CD4-positive, CD25-positive, alpha-beta regulatory T cell (primary cell): ENCODE measurements around the gene SH3BP4. TPM values are rescaled to one million over a fixed set of nuclear protein-coding genes. Genes with fewer than 3 reads are reported as not detected.

Experiments used
- ATAC-seq, 2 donors: fragments of 150-1000 bp; cut with Tn5 transposase; one replicate each; pipeline ENCODE4 v1.10.0; 2021; ENCODE audit warnings: low read depth in 2 of 2, moderate number of reproducible peaks in 2 of 2, moderate library complexity in 1 of 2
- DNase-seq, 3 donors: peaks; one replicate each; pipeline versions ENCODE4 v3.0.0 to v3.0.0-alpha.2; 2012 to 2022; ENCODE audit warnings: mixed read lengths in 1 of 3
- H3K27ac ChIP-seq: one replicate; pipeline ENCODE4 v1.7.0; 2013; ENCODE audit warnings: mild to moderate bottlenecking, low read length; ENCODE audit not compliant: insufficient read depth, poor library complexity, severe bottlenecking
- H3K27me3 ChIP-seq: one replicate; pipeline ENCODE4 v1.7.0; 2013; ENCODE audit warnings: low read length; ENCODE audit not compliant: control insufficient read depth, insufficient read depth
- H3K36me3 ChIP-seq: one replicate; pipeline ENCODE4 v1.7.0; 2013; ENCODE audit warnings: mild to moderate bottlenecking, low read length, moderate library complexity; ENCODE audit not compliant: control insufficient read depth, insufficient read depth
- H3K4me1 ChIP-seq: 2 replicates; pipeline ENCODE4 v1.7.0; 2013; ENCODE audit warnings: mild to moderate bottlenecking, low read length; ENCODE audit not compliant: insufficient read depth, control insufficient read depth, poor library complexity, severe bottlenecking
- H3K4me3 ChIP-seq: one replicate; pipeline ENCODE4 v1.7.0; 2013; ENCODE audit warnings: low read depth, mild to moderate bottlenecking, low read length, moderate library complexity
- H3K9me3 ChIP-seq, 2 experiments: 1 replicate in 1 of 2; 2 replicates in 1 of 2; pipeline ENCODE4 v1.7.0; 2013; ENCODE audit warnings: low read length in 2 of 2, mild to moderate bottlenecking in 1 of 2, moderate library complexity in 1 of 2; ENCODE audit not compliant: control insufficient read depth in 2 of 2
- H3K27ac Mint-ChIP-seq, 3 donors: one replicate each; pipeline ENCODE4 v1.8.0; 2020 to 2022; ENCODE audit warnings: mild to moderate bottlenecking in 3 of 3, mixed read lengths in 3 of 3, moderate library complexity in 2 of 3
- H3K27me3 Mint-ChIP-seq: one replicate; pipeline ENCODE4 v1.8.0; 2022; ENCODE audit warnings: mild to moderate bottlenecking, mixed read lengths
- H3K36me3 Mint-ChIP-seq: one replicate; pipeline ENCODE4 v1.8.0; 2020; ENCODE audit warnings: mixed read lengths
- H3K4me1 Mint-ChIP-seq, 4 donors: one replicate each; pipeline ENCODE4 v1.8.0; 2020 to 2022; ENCODE audit warnings: mixed read lengths in 4 of 4, mild to moderate bottlenecking in 1 of 4
- H3K4me3 Mint-ChIP-seq, 4 donors: one replicate each; pipeline ENCODE4 v1.8.0; 2020 to 2022; ENCODE audit warnings: mild to moderate bottlenecking in 4 of 4, mixed read lengths in 4 of 4, moderate library complexity in 3 of 4
- H3K9me3 Mint-ChIP-seq, 7 donors: one replicate each; pipeline ENCODE4 v1.8.0; 2020 to 2022; ENCODE audit warnings: mixed read lengths in 7 of 7, mild to moderate bottlenecking in 3 of 7, moderate library complexity in 2 of 7
- polyA plus RNA-seq, 4 donors: library from polyadenylated mRNA; unstranded; fragments of 300-500 nt; fragmentation: Illumina TruSeq; gene quantifications; one replicate each; pipeline ENCODE4 v1.2.3, GENCODE V29; 2021
- total RNA-seq: library from RNA; stranded (reverse); gene quantifications from one replicate; pipeline ENCODE4 v1.2.3, GENCODE V29; 2022

The SH3BP4 gene
- total and polyA plus RNA-seq, 5 donors from 2014 or later, result 0.37 TPM; not detected in 4

GRCh38 chr2:234983011-234983726, 31.4 kb downstream of the SH3BP4 start:
- no peak overlapping the region for H3K27ac Mint-ChIP-seq
- no peaks in the 10 kb centered on the region for H3K36me3 Mint-ChIP-seq
- H3K27me3 Mint-ChIP-seq, result no peaks in the 10 kb centered on the region
- no peak for DNase-seq
- H3K4me1 Mint-ChIP-seq, result no peaks in the 10 kb centered on the region
- no peaks in the 10 kb centered on the region for H3K36me3 ChIP-seq
- peaks cover 0 to 9% (median 1%) of the 10 kb centered on the region in 7 donors for H3K9me3 Mint-ChIP-seq
- no peak overlapping the region for H3K4me3 Mint-ChIP-seq
- H3K27me3 ChIP-seq, result no peaks in the 10 kb centered on the region
- H3K4me1 ChIP-seq, result no peaks in the 10 kb centered on the region
- ATAC-seq, result no peak
- no peak overlapping the region for H3K4me3 ChIP-seq
- no peaks in the 10 kb centered on the region for H3K9me3 ChIP-seq
- no peak overlapping the region for H3K27ac ChIP-seq

- no peaks in the 10 kb centered on the region for H3K36me3 Mint-ChIP-seq
- DNase-seq (no peak), ATAC-seq (no peak)
- Histone ChIP-seq H3K36me3 (no peaks in the 10 kb centered on the region), H3K9me3 (no peaks in the 10 kb centered on the region), H3K27me3 (no peaks in the 10 kb centered on the region), H3K4me3 (no peak overlapping the region), H3K27ac (no peak overlapping the region), H3K4me1 (no peaks in the 10 kb centered on the region)
- H3K4me1 Mint-ChIP-seq, result no peaks in the 10 kb centered on the region
- H3K27me3 Mint-ChIP-seq, result no peaks in the 10 kb centered on the region
- no peak overlapping the region for H3K27ac Mint-ChIP-seq
- H3K4me3 Mint-ChIP-seq, result no peak overlapping the region
- H3K9me3 Mint-ChIP-seq, result peaks cover 0 to 6% (median 1%) of the 10 kb centered on the region in 7 donors
Measured at GRCh38 chr2:234985608-234986245, 33.9 kb downstream of the SH3BP4 start.

- no peaks in the 10 kb centered on the region for H3K36me3 Mint-ChIP-seq
- Histone ChIP-seq H3K9me3 (no peaks in the 10 kb centered on the region), H3K27me3 (no peaks in the 10 kb centered on the region), H3K27ac (no peak overlapping the region), H3K4me3 (no peak overlapping the region), H3K36me3 (no peaks in the 10 kb centered on the region), H3K4me1 (no peaks in the 10 kb centered on the region)
- H3K27me3 Mint-ChIP-seq, result no peaks in the 10 kb centered on the region
- peaks cover 0 to 4% (median 1%) of the 10 kb centered on the region in 7 donors for H3K9me3 Mint-ChIP-seq
- H3K4me3 Mint-ChIP-seq, result no peak overlapping the region
- no peak for ATAC-seq
- H3K27ac Mint-ChIP-seq, result no peak overlapping the region
- H3K4me1 Mint-ChIP-seq, result no peaks in the 10 kb centered on the region
- no peak for DNase-seq
Measured at GRCh38 chr2:234986390-234986789, 34.6 kb downstream of the SH3BP4 start.

- Histone ChIP-seq H3K4me3 (no peak overlapping the region), H3K27ac (no peak overlapping the region), H3K27me3 (no peaks in the 10 kb centered on the region), H3K4me1 (no peaks in the 10 kb centered on the region), H3K36me3 (no peaks in the 10 kb centered on the region), H3K9me3 (no peaks in the 10 kb centered on the region)
- ATAC-seq (no peak), DNase-seq (no peak)
- H3K4me1 Mint-ChIP-seq, result no peaks in the 10 kb centered on the region
- peaks cover 0 to 4% (median 1%) of the 10 kb centered on the region in 7 donors for H3K9me3 Mint-ChIP-seq
- H3K36me3 Mint-ChIP-seq, result no peaks in the 10 kb centered on the region
- no peak overlapping the region for H3K27ac Mint-ChIP-seq
- H3K27me3 Mint-ChIP-seq, result no peaks in the 10 kb centered on the region
- H3K4me3 Mint-ChIP-seq, result no peak overlapping the region
Measured at GRCh38 chr2:234986876-234987720, 35.3 kb downstream of the SH3BP4 start.

- no peak for ATAC-seq
- H3K27ac Mint-ChIP-seq, result no peak overlapping the region
- Histone ChIP-seq H3K27ac (no peak overlapping the region), H3K4me1 (no peaks in the 10 kb centered on the region), H3K4me3 (no peak overlapping the region), H3K9me3 (no peaks in the 10 kb centered on the region), H3K27me3 (no peaks in the 10 kb centered on the region), H3K36me3 (no peaks in the 10 kb centered on the region)
- peaks cover 0 to 4% (median 0%) of the 10 kb centered on the region in 7 donors for H3K9me3 Mint-ChIP-seq
- H3K36me3 Mint-ChIP-seq, result no peaks in the 10 kb centered on the region
- no peaks in the 10 kb centered on the region for H3K27me3 Mint-ChIP-seq
- DNase-seq, result no peak
- H3K4me1 Mint-ChIP-seq, result no peaks in the 10 kb centered on the region
- no peak overlapping the region for H3K4me3 Mint-ChIP-seq
Measured at GRCh38 chr2:234987754-234988153, 35.9 kb downstream of the SH3BP4 start.

GRCh38 chr2:234988491-234988890, 36.7 kb downstream of the SH3BP4 start:
- no peak overlapping the region for H3K27ac Mint-ChIP-seq
- no peak overlapping the region for H3K4me3 Mint-ChIP-seq
- H3K4me1 Mint-ChIP-seq, result no peaks in the 10 kb centered on the region
- H3K9me3 Mint-ChIP-seq, result peaks cover 0 to 3% (median 0%) of the 10 kb centered on the region in 7 donors
- DNase-seq, result no peak
- H3K4me1 ChIP-seq, result no peaks in the 10 kb centered on the region
- no peaks in the 10 kb centered on the region for H3K36me3 ChIP-seq
- no peaks in the 10 kb centered on the region for H3K27me3 Mint-ChIP-seq
- H3K27ac ChIP-seq, result no peak overlapping the region
- H3K27me3 ChIP-seq, result no peaks in the 10 kb centered on the region
- H3K36me3 Mint-ChIP-seq, result no peaks in the 10 kb centered on the region
- H3K9me3 ChIP-seq, result no peaks in the 10 kb centered on the region
- ATAC-seq, result no peak
- H3K4me3 ChIP-seq, result no peak overlapping the region

GRCh38 chr2:234989183-234989701, 37.4 kb downstream of the SH3BP4 start:
- Histone ChIP-seq H3K9me3 (no peaks in the 10 kb centered on the region), H3K27me3 (no peaks in the 10 kb centered on the region), H3K36me3 (no peaks in the 10 kb centered on the region), H3K27ac (no peak overlapping the region), H3K4me3 (no peak overlapping the region), H3K4me1 (no peaks in the 10 kb centered on the region)
- Mint-ChIP-seq H3K27ac (no peak overlapping the region), H3K36me3 (no peaks in the 10 kb centered on the region), H3K9me3 (peaks cover 0 to 3% (median 0%) of the 10 kb centered on the region in 7 donors), H3K4me3 (no peak overlapping the region), H3K4me1 (peaks cover 0 to under 1% (median 0%) of the 10 kb centered on the region in 4 donors), H3K27me3 (peaks cover 6% of the 10 kb centered on the region)
- DNase-seq, result no peak
- ATAC-seq, result no peak
